ENCODE data around the gene PRSS56.
A peak's percentile ranks its signal among the peaks of the same experiment; 100 is the strongest.

GRCh38 chr2:232521959-232522622 lies 1.9 kb downstream of the PRSS56 start:
- TF ChIP-seq CTCF (IDR thresholded peaks at IDR 0.05) (peak; percentile 79 to 96 (median 90)), POLR2A (IDR thresholded peaks at IDR 0.05) (no peak)

Measured in heart left ventricle (tissue), 13 donors.